NCI-H2029 (cell line): ENCODE data around the gene VSIG10.
A peak's percentile ranks its signal among the peaks of the same experiment; 100 is the strongest.
"Not testable (repeated sequence)": the region's sequence is repeated elsewhere in the genome, so short reads cannot be mapped to it uniquely, and the experiment has no call there.

Experiments used
- DNase-seq: peaks from one replicate; lab custom pipeline; 2025; lab: John Stamatoyannopoulos, UW

VSIG10 gene, protein sequence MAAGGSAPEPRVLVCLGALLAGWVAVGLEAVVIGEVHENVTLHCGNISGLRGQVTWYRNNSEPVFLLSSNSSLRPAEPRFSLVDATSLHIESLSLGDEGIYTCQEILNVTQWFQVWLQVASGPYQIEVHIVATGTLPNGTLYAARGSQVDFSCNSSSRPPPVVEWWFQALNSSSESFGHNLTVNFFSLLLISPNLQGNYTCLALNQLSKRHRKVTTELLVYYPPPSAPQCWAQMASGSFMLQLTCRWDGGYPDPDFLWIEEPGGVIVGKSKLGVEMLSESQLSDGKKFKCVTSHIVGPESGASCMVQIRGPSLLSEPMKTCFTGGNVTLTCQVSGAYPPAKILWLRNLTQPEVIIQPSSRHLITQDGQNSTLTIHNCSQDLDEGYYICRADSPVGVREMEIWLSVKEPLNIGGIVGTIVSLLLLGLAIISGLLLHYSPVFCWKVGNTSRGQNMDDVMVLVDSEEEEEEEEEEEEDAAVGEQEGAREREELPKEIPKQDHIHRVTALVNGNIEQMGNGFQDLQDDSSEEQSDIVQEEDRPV

DNA sequence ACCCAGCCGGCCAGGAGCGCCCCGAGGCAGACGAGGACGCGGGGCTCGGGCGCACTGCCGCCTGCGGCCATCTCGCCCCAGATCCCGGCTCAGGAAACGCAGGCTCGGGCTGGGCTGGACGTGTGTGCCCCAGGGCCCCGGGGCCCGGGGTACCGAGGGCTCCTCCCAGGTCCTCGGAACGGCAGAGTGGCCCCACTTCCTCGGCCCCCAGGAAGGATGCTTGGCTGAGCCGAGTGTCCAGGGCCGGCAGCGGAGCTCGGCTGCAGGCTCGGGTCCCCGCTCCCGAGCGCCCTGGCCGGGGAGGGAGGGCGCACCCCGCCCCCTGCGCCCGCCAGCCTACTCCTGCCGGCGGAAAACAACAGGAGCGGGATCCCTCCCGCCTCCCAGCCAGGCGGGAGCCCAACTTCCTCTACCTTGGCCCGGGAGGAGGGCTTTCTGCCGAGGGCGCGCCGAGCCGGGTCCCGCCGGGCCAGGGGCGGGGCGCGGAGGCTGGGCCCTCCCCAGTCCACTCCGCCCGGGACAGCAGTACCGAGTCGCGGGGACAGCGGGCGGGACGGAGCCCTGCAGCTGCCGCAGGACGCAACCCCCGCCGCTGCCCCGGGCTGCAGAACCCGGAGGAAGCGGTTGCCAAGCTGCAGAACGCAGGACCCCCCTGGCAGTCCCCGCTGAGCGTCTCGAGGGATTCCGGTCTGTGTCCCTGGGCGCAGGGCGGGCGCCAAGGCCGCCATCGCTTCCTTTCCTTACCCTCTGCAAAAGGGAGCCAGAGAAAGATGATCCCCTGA is at the start of gene VSIG10:
TSS of gene VSIG10 (minus strand) at position 411 of the 782 bp plus-strand sequence. CDS start at position 71, 340 bp downstream.
- peak; percentile 83 for DNase-seq

DNA sequence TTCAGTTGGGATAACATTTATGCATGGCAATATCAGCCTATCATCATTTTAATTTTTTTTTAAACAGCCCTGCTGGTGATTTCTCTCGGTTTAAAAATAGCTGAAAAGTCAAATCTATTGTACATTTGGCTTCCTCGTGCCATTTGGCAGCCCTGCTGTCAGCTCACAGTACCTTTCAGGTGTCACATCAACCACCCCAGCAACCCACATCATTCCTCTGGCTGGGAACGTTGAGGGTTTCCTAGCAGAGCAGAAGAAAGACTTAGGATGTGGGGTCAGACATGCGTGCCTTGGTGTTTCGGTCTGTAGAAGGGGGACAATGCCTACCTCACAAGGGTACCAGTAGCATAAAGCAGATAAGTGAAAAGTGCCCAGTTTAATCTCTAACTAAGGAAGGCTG is 47.9 kb upstream of the VSIG10 start:
- no peak for DNase-seq

DNA sequence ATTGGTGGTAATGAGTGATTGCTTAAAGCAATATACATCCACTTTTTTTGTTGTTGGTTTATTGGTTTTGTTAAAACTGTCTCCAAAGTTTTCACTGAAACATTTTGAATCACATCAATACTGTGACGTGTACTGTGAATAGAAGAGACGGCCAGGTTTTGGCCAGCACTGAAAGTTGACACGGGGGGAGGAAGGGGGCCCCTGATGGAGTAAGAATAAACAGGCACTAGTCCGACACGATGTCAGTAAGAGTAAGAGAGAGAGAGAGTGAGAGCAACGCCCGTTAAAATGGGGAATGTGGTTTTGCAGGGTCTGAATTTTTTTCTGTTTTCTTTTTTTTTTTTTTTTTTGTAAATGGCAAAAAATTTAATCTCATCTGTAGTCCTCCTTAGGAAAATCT is 46.8 kb upstream of the VSIG10 start:
- DNase-seq, result no peak

DNA sequence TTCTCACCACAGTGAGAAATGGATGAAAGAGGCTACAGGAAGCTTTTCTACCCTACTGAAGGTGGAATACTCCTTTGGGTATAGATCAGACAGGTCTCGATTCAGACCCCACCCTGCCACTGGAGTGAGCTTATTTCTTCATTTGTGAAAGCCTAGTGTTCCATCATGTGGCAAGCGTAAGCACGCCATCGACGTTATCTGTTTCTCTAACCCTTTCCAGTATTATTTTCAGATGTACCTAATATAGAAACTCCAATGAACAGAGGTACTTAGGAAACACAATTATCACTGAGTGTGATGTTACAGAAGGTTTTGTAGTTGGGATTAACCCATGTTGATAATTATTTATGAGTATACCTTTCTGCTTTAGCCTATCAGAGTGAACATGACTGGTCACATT is 44.5 kb upstream of the VSIG10 start:
- no peak for DNase-seq

DNA sequence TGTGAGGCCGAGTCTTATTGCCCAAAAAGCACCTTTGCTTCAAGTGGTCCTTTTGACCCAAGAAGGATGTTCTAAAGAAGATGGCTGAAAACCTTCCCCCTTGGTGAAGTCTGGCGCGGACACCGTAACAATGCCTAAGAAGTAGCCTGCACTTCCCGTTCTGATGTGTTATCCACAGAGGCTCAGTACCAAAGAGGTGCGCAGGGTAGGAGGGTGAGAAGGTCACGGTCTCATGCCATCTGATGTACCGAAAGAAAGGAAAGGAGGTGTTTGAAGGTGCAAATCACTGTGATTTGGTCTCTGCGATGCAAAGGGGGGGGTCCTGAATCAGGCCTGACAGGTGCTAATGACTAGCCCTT is 42.0 kb upstream of the VSIG10 start:
- no peak for DNase-seq

DNA sequence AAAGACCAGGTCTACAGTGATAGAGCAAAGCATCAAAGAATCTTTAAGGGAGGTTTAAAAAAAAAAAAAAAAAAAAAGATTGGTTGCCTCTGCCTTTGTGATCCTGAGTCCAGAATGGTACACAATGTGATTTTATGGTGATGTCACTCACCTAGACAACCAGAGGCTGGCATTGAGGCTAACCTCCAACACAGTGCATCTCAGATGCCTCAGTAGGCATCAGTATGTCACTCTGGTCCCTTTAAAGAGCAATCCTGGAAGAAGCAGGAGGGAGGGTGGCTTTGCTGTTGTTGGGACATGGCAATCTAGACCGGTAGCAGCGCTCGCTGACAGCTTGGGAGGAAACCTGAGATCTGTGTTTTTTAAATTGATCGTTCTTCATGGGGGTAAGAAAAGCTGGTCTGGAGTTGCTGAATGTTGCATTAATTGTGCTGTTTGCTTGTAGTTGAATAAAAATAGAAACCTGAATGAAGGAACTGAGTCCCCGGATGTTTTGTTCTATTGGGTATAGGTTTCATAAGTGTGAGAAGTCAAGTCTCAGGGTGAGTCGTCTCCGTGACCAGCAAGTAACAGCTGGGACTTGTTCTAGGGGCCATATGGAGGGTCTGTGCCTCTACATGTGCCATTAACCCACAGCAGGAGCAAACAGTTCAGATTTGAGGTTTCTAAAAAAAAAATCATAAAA is 41.4 kb upstream of the VSIG10 start:
- no peak for DNase-seq

DNA sequence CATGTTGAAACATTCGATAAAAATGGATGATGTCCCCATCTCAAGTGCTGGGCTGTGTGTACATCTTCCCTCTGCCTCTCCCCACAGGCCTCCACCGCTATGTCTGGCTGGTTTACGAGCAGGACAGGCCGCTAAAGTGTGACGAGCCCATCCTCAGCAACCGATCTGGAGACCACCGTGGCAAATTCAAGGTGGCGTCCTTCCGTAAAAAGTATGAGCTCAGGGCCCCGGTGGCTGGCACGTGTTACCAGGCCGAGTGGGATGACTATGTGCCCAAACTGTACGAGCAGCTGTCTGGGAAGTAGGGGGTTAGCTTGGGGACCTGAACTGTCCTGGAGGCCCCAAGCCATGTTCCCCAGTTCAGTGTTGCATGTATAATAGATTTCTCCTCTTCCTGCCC is 40.7 kb upstream of the VSIG10 start:
- DNase-seq, result no peak

DNA sequence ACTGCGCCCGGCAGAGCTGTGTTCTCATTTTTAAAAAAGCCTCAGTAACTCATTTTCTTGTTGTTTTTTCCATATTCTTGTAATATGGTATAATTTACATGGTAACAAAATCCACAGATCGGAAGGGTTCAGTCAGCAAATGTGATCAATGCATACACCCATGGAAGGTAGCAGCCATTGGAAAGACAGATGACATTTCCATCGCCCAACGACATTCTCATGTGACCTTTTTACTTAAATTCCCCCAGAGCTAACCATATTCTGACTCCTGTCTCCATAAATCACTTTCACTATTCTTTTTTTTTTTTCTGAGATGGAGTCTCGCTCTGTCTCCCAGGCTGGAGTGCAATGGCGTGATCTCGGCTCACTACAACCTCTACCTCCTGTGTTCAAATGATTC is 37.0 kb upstream of the VSIG10 start:
- DNase-seq, result no peak

DNA sequence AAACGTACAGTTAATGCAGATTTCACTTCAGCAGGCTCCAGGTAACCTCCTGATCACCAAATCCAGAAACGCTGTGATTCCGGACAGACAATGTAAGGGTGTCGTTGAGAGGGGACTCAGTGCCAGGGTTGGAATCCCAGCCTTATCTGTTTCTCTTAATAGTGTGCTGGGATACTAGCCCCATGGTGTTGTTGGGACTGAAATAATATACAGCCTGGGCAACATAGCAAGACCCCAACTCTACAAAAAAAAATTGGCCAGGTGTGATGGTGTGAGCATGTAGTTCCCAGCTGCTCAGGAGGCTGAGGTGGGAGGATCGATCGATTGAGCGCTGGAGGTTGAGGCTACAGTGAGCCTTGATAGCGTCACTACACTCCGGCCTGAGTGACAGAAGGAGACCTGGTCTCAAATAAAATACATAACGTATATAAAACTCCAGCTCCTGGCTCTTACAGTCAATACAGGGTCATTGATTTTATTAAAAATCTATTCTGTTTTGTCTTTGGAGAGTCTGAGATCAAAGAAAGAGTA is 33.4 kb upstream of the VSIG10 start:
- no peak for DNase-seq

DNA sequence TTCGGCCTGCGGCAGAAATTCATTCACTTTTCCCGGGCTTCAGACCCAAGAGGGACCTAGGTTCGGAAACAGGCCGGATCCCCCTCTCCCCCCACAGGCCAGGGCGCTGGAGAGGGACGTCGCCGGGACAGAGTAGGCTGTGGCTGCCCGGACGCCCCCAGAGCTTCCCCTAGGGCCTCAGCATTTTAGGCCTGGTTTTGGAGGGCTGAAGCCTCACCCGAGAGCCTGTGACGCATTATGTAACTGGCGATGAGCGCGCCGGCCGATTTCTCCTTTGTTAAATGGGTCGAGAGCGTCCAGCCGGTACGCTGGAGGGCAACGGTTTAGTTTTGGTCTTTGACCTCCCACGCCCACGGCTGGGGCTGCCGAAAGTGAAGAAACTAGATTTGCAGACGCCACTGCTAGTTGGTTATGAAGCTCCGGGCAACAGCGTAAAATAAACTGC is 32.8 kb upstream of the VSIG10 start:
- DNase-seq, result no peak

DNA sequence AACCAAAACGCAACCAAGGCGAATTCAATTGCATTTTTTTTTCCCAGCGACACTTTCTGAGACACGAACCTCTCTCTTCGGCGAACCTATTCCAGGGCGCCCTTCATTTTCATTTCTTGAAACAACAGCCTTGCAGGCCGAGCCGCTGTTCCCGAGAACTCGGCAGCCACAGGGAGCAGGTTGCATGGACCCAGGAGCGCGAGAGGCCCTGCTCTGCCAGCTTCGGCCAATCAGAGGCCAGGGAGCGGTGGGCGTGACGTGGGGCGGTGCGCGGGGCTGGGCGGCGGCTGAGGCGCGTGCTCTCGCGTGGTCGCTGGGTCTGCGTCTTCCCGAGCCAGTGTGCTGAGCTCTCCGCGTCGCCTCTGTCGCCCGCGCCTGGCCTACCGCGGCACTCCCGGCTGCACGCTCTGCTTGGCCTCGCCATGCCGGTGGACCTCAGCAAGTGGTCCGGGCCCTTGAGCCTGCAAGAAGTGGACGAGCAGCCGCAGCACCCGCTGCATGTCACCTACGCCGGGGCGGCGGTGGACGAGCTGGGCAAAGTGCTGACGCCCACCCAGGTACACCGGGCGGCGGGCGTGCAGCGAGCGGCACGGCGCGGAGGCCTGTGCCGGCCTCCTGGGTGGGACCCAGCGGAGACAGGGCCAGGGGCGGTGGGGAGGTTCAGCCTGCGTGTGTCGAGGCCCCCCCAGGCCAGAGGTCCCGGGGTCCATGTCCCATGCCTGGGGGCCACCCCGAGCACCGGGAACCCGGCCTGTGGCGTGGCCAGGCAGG is 32.2 kb upstream of the VSIG10 start, which contains the start of gene PEBP1:
TSS of gene PEBP1 (plus strand) at position 337 of the 771 bp plus-strand sequence. CDS start at position 423, 86 bp downstream.
- DNase-seq, result peak; percentile 92

DNA sequence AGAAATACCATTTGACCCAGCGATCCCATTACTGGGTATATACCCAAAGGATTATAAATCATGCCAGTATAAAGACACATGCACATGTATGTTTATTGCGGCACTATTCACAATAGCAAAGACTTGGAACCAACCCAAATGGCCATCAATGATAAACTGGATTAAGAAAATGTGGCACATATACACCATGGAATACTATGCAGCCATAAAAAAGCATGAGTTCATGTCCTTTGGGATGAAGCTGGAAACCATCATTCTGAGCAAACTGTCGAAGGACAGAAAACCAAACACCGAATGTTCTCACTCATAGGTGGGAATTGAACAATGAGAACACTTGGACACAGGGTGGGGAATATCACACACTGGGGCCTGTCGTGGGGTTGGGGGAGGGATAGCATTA is 25.6 kb upstream of the VSIG10 start:
- not testable (repeated sequence) for DNase-seq

DNA sequence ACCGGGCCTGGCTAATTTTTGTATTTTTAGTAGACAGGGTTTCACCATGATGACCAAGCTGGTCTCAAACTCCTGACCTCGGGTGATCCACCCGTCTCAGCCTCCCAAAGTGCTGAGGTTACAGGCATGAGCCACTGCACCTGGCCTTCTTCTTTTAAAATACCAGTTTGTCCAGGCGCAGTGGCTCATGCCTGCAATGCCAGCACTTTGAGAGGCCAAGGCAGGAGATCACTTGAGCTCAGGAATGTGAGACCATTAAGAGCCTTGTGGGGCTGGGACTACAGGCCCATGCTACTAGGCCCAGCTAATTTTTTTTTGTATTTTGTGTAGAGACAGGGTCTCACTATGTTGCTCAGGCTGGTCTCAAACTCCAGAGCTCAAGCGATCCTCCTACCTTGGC is 24.1 kb upstream of the VSIG10 start:
- DNase-seq, result no peak

DNA sequence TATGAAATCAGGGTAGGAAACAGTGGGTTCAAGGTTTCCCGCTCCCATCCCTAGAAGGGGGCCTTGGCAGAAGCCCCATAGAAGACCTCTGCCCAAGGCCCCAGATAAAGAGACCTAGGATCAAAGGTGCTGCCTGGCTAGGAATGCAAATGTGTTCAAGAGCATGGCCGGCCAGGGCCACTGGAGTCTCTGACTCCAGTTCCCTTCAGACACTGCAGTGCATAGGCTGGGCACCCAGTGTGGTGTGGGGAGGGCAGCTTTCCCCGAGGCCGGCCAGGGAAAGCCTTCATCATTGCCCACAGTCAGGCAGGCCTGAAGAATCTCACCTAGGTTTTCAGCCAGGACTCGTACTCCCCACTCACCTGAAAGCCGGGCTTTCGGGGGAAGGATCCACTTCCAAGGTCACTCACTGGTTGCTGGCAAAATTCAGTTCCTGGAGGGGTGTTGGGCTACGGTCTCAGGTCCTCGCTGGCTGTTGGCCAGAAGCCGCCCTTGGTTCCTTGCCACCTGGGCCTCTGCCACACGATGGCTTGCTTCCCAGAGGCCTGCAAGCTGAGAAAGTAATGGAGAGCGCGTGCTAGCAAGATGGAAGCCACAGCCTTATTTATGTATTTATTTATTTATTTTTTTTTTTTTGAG is 22.4 kb upstream of the VSIG10 start:
- DNase-seq, result peak; percentile 93

DNA sequence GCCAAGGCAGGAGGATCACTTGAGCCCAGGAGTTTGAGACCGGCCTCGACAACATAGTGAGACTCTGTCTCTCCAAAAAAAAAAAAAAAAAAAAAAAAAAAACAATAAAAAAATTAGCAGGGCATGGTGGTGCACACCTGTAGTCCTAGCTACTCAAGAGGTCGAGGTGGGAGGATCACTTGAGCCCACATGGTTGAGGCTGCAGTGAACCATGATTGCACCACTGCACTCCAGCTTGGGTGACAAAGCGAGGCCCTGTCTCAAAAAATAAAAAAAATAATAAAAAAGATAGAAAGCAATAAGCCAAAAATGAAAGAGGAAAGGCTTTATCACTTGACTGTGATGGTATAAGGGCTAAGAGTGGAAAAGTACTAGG is 21.9 kb upstream of the VSIG10 start:
- no peak for DNase-seq

DNA sequence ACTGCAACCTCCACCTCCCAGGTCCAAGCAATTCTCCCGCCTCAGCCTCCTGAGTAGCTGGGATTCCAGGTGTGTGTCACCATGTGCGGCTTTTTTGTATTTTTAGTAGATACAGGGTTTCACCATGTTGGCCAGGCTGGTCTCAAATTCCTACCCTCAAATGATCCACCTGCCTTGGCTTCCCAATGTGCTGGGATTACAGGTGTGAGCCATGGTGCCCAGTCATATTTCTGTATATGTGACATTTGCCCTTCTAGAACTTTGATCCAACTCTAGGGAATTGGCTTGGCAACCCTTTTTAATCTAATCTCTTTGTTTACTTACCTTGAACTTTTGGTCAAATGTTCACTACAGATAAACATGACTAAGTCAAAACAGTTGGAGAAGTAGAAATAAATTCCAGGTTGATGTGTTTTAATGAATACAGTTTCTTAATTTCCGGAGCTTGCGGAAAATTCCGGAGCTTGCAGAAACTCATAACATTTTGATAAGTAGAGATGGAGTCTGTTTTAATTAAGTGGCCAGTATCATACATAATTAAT is 20.6 kb upstream of the VSIG10 start:
- DNase-seq, result no peak

DNA sequence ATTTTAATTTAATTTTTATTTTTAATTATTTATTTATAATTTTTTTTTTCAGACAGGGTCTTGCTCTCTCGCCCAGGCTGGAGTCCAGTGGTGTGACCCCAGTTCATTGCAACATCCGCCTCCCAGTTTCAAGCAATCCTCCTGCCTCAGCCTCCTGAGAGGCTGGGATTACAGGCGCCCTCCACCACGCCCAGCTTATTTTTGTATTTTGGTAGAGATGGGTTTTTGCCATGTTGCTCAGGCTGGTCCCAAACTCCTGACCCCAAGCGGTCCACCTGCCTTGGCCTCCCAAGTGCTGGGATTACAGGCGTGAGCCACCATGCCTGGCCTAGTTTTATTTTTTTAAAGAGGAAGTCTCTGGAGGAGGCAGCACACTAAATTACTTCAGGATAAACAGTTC is 18.5 kb upstream of the VSIG10 start:
- DNase-seq, result no peak

DNA sequence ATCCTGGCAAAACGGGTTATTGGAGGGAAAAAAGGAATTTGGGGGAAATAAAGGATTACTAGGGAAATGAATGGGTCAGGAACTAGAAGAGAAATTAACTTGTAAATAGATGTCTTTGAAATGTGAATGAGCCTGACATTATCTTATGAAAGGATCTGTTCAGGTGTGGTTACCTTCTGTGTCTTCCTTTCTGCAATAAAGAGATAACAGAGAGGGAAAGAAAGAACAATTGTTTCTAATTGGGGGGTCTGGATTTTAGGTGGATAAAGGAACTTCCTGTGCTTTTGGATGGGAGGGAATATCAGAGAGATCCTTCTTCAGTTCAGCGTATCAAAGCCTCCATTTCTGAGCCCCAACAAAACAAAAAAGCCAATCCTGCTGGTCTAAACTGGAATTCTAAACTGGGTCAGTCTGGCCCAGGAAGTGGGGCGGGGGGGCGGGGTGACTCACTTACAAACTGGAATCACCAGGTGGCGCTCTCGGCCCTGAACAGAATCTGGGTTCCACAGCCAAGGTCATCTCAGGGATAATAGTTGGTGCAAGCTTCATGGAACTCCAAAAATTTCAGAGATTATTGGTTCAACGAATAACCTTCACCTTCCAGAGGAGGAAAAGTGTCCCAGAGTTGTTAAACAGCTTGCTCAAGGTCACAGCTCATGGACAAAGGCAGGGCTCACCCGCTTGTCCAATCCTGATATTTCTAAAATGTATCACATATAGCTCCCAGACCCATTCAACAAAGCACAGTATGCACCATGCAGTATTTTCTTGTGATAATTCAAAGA is 17.0 kb upstream of the VSIG10 start:
- peak; percentile 81 for DNase-seq

DNA sequence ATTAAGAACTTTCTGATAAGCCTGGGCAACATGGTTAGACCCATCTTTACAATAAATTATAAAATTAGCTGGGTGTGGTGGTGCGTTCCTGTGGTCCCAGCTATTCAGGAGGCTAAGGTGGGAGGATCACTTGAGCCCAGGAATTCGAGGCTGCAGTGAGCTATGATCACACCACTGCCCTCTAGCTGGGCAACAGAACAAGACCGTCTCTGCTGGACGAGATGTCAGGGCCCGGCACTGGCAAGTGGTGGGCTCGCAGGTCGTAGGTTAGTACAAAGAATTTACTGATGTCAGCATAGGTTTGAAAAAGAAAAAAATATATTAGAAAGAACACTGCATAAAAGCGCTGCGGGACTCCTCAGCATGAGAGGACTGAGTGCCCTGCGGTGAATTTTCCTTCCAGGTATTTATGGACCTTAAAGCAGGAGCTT is 15.7 kb upstream of the VSIG10 start:
- no peak for DNase-seq

DNA sequence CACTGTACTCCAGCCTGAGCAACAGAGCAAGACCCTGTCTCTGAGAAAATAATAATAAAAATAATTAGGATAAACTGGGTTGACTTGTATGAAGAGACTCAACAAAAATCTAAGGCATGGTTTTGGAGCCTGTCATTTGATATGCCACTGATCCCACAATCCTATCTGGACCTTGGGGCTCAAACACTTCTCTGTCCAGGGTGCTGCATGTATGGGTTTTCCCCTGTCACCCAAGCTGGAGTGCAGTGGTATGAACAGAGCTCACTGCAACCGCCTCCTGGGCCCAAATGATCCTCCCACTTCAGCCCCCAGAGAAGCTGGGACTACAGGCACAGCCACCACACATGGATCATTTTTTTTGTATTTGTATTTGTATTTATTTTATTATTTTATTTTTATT is 5.3 kb upstream of the VSIG10 start:
- DNase-seq, result no peak
